Osteocyte (in vitro differentiated cells): Measurements from ENCODE around the gene CRYBA4. TPM values are rescaled to one million over a fixed set of nuclear protein-coding genes. Genes with fewer than 3 reads are reported as not detected.

ENCODE experiments used
- DNase-seq: peaks from one replicate; pipeline ENCODE4 v3.0.0; 2021; ENCODE audit warnings: mixed read lengths; ENCODE audit not compliant: unreplicated experiment; ENCODE audit errors: extremely low spot score
- H3K27ac Mint-ChIP-seq: one replicate; pipeline ENCODE4 v1.8.0; 2021; ENCODE audit warnings: mild to moderate bottlenecking, mixed read lengths; ENCODE audit not compliant: unreplicated experiment
- H3K27me3 Mint-ChIP-seq: one replicate; pipeline ENCODE4 v1.8.0; 2021; ENCODE audit warnings: mixed read lengths; ENCODE audit not compliant: unreplicated experiment
- H3K36me3 Mint-ChIP-seq: one replicate; pipeline ENCODE4 v1.8.0; 2021; ENCODE audit warnings: mixed read lengths; ENCODE audit not compliant: unreplicated experiment
- H3K4me1 Mint-ChIP-seq: one replicate; pipeline ENCODE4 v1.8.0; 2021; ENCODE audit warnings: mixed read lengths; ENCODE audit not compliant: unreplicated experiment
- H3K4me3 Mint-ChIP-seq: one replicate; pipeline ENCODE4 v1.8.0; 2021; ENCODE audit warnings: mild to moderate bottlenecking, moderate library complexity, mixed read lengths; ENCODE audit not compliant: unreplicated experiment
- H3K9me3 Mint-ChIP-seq: one replicate; pipeline ENCODE4 v1.8.0; 2021; ENCODE audit warnings: mixed read lengths; ENCODE audit not compliant: unreplicated experiment
- CTCF ChIP-seq: fragments of 200-600 bp; sonication (generic); IDR thresholded peaks from 2 replicates; pipeline ENCODE4 v1.5.0; 2021; ENCODE audit warnings: antibody characterized with exemption, mild to moderate bottlenecking, moderate library complexity
- total RNA-seq: library from RNA; stranded (reverse); gene quantifications from 2 replicates; pipeline ENCODE4 v1.2.1, GENCODE V29; 2021

Gene CRYBA4
- total RNA-seq, 1 donor from 2014 or later: not detected

GRCh38 chr22:26660961-26661578 is 39.3 kb downstream of the CRYBA4 start:
- Mint-ChIP-seq H3K27me3 (peaks cover 14% of the 10 kb centered on the region), H3K4me3 (no peak overlapping the region), H3K36me3 (no peaks in the 10 kb centered on the region), H3K9me3 (no peaks in the 10 kb centered on the region), H3K4me1 (peaks cover 24% of the 10 kb centered on the region), H3K27ac (no peak overlapping the region)
- no peak for TF ChIP-seq CTCF
- no peak for DNase-seq

GRCh38 chr22:26662160-26662559 is 40.4 kb downstream of the CRYBA4 start:
- no peak overlapping the region for H3K4me3 Mint-ChIP-seq
- H3K4me1 Mint-ChIP-seq: peaks cover 24% of the 10 kb centered on the region
- no peaks in the 10 kb centered on the region for H3K9me3 Mint-ChIP-seq
- no peaks in the 10 kb centered on the region for H3K36me3 Mint-ChIP-seq
- H3K27ac Mint-ChIP-seq: no peak overlapping the region
- peaks cover 14% of the 10 kb centered on the region for H3K27me3 Mint-ChIP-seq
- no peak for TF ChIP-seq CTCF
- DNase-seq: no peak

GRCh38 chr22:26663374-26663923 is 41.7 kb downstream of the CRYBA4 start:
- H3K36me3 Mint-ChIP-seq: no peaks in the 10 kb centered on the region
- peaks cover 8% of the 10 kb centered on the region for H3K27me3 Mint-ChIP-seq
- H3K27ac Mint-ChIP-seq: no peak overlapping the region
- no peak for TF ChIP-seq CTCF
- H3K4me1 Mint-ChIP-seq: peaks cover 13% of the 10 kb centered on the region
- no peaks in the 10 kb centered on the region for H3K9me3 Mint-ChIP-seq
- H3K4me3 Mint-ChIP-seq: no peak overlapping the region
- DNase-seq: no peak

GRCh38 chr22:26665813-26666231 is 44.1 kb downstream of the CRYBA4 start:
- TF ChIP-seq CTCF: no peak
- Mint-ChIP-seq H3K4me1 (peaks cover 5% of the 10 kb centered on the region), H3K27me3 (peaks cover 4% of the 10 kb centered on the region), H3K4me3 (no peak overlapping the region), H3K9me3 (no peaks in the 10 kb centered on the region), H3K36me3 (no peaks in the 10 kb centered on the region), H3K27ac (no peak overlapping the region)
- DNase-seq: no peak

- DNase-seq: no peak
Observed at GRCh38 chr22:26667140-26667539, 45.4 kb downstream of the CRYBA4 start.

More at GRCh38 chr22:26667140-26667539, 45.4 kb downstream of the CRYBA4 start:
- Mint-ChIP-seq H3K27ac (no peak overlapping the region), H3K4me3 (no peak overlapping the region), H3K4me1 (peaks cover 8% of the 10 kb centered on the region), H3K9me3 (no peaks in the 10 kb centered on the region), H3K27me3 (peaks cover 4% of the 10 kb centered on the region), H3K36me3 (no peaks in the 10 kb centered on the region)
- TF ChIP-seq CTCF: no peak
